ENCODE measurements around the gene PSEN1. TPM values are rescaled to one million over a fixed set of nuclear protein-coding genes. Genes with fewer than 3 reads are reported as not detected.

Gene PSEN1
- total and polyA plus RNA-seq, 10 of the 15 experiments (the other 5 are each of a cell fraction or from before 2014, with no cell fraction given), result 8.9 to 32.3 (median 21.8) TPM

DNA sequence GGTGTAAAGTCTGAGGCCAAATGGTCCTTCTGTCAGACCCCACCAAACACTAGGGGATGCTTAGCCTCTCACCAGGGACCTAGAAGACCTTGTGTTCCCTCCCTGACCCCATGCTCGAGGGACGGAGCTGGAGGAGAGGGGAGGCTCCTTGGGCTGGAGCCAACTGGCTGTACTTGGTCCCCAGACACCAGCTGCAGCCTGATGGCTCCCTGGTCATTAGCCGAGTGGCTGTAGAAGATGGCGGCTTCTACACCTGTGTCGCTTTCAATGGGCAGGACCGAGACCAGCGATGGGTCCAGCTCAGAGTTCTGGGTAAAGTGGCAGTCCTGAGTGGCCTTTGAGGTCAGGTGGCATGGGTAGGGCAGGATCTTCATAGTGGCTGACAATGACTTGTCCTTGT is 130.0 kb downstream of the PSEN1 start:
- BruUV-seq (replicated peaks), result no TSS peak
- H3K27ac ChIP-seq (ENCODE audit: control insufficient read depth, insufficient read depth), result no peak overlapping the region
- ChIA-PET SMC1A (ENCODE audit: uncharacterized antibody, unreplicated experiment) (interaction anchor here (1.3 to 2.7 kb wide), 4 partner anchors 23 to 206 kb away, joined by 3 to 13 read pairs (median 4); no protein-coding TSS in a partner anchor), RAD21 (ENCODE audit: unreplicated experiment) (interaction anchor here (0.8 kb wide), 1 partner anchor 10 kb away, joined by 3 read pairs; no protein-coding TSS in a partner anchor), CTCF (interaction anchor here (1.3 to 2.5 kb wide), 4 partner anchors 9 to 93 kb away, joined by 3 to 9 read pairs (median 8); no protein-coding TSS in a partner anchor), POLR2A (no interaction called here)
- H3K4me2 ChIP-seq (ENCODE audit: control insufficient read depth, insufficient read depth), result no peak overlapping the region
- no peaks in the 10 kb centered on the region for H3K9me3 ChIP-seq (replicated peaks; ENCODE audit: control insufficient read depth, insufficient read depth, low read length)
- H2AFZ ChIP-seq (ENCODE audit: control insufficient read depth, low read depth, low read length), result no peak overlapping the region
- H3K27me3 ChIP-seq (replicated peaks in 1 of 2; ENCODE audit: control insufficient read depth in 2 of 2, insufficient read depth in 2 of 2, low read length in 1 of 2), result no peaks in the 10 kb centered on the region; a peak in 1 of 4 replicates
- H3K79me2 ChIP-seq (ENCODE audit: control insufficient read depth, insufficient read depth, low read length), result no peaks in the 10 kb centered on the region
- no peaks in the 10 kb centered on the region for H3K36me3 ChIP-seq (ENCODE audit: control insufficient read depth in 2 of 2, insufficient read depth in 2 of 2, low read length in 1 of 2)
- no peak overlapping the region for H3K9ac ChIP-seq (ENCODE audit: control insufficient read depth, insufficient read depth, low read length)
- intact Hi-C loops (cut with micrococcal nuclease; ENCODE audit: unreplicated experiment) (no loop called here), in situ Hi-C loops (cut with MboI) (no loop called here)
- DNase-seq (ENCODE audit: low read depth, low spot score), result no peak
- H3K4me1 ChIP-seq (ENCODE audit: control insufficient read depth, insufficient read depth, low read length), result peaks cover 14% of the 10 kb centered on the region
- 97% methylated on average over 7 of the region's 7 CpGs for WGBS (ENCODE audit: insufficient coverage, insufficient replicate concordance, low lambda C conversion rate, missing lambda C conversion rate)
- FAIRE-seq, result no peak
- ATAC-seq, result no peak
- no peak overlapping the region for H3K4me3 ChIP-seq
- TF ChIP-seq YY1 (IDR thresholded peaks at IDR 0.05; ENCODE audit: low read depth, low read length) (no peak), ASH2L (IDR thresholded peaks at IDR 0.05; ENCODE audit: borderline replicate concordance, low read depth) (no peak), MEF2A (IDR thresholded peaks at IDR 0.05; ENCODE audit: insufficient read depth, low read depth, low read length) (no peak), MLLT1 (IDR thresholded peaks at IDR 0.05) (no peak), ZNF592 (IDR thresholded peaks at IDR 0.05) (no peak)
- TF ChIP-seq, protein P1, sequence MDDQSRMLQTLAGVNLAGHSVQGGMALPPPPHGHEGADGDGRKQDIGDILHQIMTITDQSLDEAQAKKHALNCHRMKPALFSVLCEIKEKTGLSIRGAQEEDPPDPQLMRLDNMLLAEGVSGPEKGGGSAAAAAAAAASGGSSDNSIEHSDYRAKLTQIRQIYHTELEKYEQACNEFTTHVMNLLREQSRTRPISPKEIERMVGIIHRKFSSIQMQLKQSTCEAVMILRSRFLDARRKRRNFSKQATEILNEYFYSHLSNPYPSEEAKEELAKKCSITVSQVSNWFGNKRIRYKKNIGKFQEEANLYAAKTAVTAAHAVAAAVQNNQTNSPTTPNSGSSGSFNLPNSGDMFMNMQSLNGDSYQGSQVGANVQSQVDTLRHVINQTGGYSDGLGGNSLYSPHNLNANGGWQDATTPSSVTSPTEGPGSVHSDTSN (IDR thresholded peaks at IDR 0.05; ENCODE audit: insufficient replicate concordance, low read depth, low read length), result no peak
- TF ChIP-seq, protein P2, sequence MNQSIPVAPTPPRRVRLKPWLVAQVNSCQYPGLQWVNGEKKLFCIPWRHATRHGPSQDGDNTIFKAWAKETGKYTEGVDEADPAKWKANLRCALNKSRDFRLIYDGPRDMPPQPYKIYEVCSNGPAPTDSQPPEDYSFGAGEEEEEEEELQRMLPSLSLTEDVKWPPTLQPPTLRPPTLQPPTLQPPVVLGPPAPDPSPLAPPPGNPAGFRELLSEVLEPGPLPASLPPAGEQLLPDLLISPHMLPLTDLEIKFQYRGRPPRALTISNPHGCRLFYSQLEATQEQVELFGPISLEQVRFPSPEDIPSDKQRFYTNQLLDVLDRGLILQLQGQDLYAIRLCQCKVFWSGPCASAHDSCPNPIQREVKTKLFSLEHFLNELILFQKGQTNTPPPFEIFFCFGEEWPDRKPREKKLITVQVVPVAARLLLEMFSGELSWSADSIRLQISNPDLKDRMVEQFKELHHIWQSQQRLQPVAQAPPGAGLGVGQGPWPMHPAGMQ (IDR thresholded peaks at IDR 0.05; ENCODE audit: borderline replicate concordance), result no peak
- TF ChIP-seq, protein P3, sequence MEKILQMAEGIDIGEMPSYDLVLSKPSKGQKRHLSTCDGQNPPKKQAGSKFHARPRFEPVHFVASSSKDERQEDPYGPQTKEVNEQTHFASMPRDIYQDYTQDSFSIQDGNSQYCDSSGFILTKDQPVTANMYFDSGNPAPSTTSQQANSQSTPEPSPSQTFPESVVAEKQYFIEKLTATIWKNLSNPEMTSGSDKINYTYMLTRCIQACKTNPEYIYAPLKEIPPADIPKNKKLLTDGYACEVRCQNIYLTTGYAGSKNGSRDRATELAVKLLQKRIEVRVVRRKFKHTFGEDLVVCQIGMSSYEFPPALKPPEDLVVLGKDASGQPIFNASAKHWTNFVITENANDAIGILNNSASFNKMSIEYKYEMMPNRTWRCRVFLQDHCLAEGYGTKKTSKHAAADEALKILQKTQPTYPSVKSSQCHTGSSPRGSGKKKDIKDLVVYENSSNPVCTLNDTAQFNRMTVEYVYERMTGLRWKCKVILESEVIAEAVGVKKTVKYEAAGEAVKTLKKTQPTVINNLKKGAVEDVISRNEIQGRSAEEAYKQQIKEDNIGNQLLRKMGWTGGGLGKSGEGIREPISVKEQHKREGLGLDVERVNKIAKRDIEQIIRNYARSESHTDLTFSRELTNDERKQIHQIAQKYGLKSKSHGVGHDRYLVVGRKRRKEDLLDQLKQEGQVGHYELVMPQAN (conservative IDR thresholded peaks at IDR 0.05), result no peak
- TF ChIP-seq, protein P4, sequence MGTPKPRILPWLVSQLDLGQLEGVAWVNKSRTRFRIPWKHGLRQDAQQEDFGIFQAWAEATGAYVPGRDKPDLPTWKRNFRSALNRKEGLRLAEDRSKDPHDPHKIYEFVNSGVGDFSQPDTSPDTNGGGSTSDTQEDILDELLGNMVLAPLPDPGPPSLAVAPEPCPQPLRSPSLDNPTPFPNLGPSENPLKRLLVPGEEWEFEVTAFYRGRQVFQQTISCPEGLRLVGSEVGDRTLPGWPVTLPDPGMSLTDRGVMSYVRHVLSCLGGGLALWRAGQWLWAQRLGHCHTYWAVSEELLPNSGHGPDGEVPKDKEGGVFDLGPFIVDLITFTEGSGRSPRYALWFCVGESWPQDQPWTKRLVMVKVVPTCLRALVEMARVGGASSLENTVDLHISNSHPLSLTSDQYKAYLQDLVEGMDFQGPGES (IDR thresholded peaks at IDR 0.05), result no peak
- no peaks in the 10 kb centered on the region for H4K20me1 ChIP-seq (ENCODE audit: control insufficient read depth, insufficient read depth)

Data from GM12878 (cell line).